HepG2 (cell line): ENCODE measurements around the gene ZMYND12. TPM values are rescaled to one million over a fixed set of nuclear protein-coding genes. Genes with fewer than 3 reads are reported as not detected.

Source experiments
- CREBL2 ChIP-seq: sonication (generic); formaldehyde crosslinking; IDR thresholded peaks from 2 replicates; pipeline ENCODE4 v1.8.1; 2023; ENCODE audit warnings: missing genetic modification reagents, mild to moderate bottlenecking, borderline replicate concordance
- E2F1 ChIP-seq: sonication (generic); formaldehyde crosslinking; IDR thresholded peaks from 2 replicates; pipeline ENCODE4 v1.5.0; 2020; ENCODE audit warnings: missing genetic modification reagents
- EEA1 ChIP-seq: sonication (generic); formaldehyde crosslinking; IDR thresholded peaks from 2 replicates; pipeline ENCODE4 v1.5.1; 2020; ENCODE audit warnings: mild to moderate bottlenecking, missing genetic modification reagents, borderline replicate concordance
- ETV5 ChIP-seq: IDR thresholded peaks from 2 replicates; pipeline ENCODE4 v1.6.1; 2018; ENCODE audit warnings: missing biosample characterization, missing genetic modification reagents, inconsistent platforms, borderline replicate concordance
- FOXA3 ChIP-seq: IDR thresholded peaks from 2 replicates; pipeline ENCODE4 v1.6.1; 2016; ENCODE audit warnings: missing genetic modification reagents, missing compliant biosample characterization
- GABPB1 ChIP-seq: IDR thresholded peaks from 2 replicates; pipeline ENCODE4 v1.6.1; 2016; ENCODE audit warnings: mild to moderate bottlenecking, missing genetic modification reagents, moderate library complexity, missing compliant biosample characterization
- GTF3A ChIP-seq: sonication (generic); formaldehyde crosslinking; conservative IDR thresholded peaks from 2 replicates; pipeline ENCODE4 v1.4.0; 2020; ENCODE audit warnings: mild to moderate bottlenecking, missing genetic modification reagents
- HHEX ChIP-seq: IDR thresholded peaks from 2 replicates; pipeline ENCODE4 v1.6.1; 2016; ENCODE audit warnings: control low read depth
- KLF6 ChIP-seq: IDR thresholded peaks from 2 replicates; pipeline ENCODE4 v1.8.0; 2016; ENCODE audit warnings: missing biosample characterization, missing genetic modification reagents
- MAFK ChIP-seq, 2 experiments: IDR thresholded peaks in 1 of 2; conservative IDR thresholded peaks in 1 of 2; 2 replicates each; pipeline ENCODE4 v1.6.1; 2011; ENCODE audit warnings: improper control_type of control experiment in 2 of 2, low read length in 2 of 2
- NKX3-1 ChIP-seq: sonication (generic); formaldehyde crosslinking; IDR thresholded peaks from 2 replicates; pipeline ENCODE4 v1.5.0; 2020; ENCODE audit warnings: missing genetic modification reagents
- NR2C2 ChIP-seq: sonication (generic); formaldehyde crosslinking; IDR thresholded peaks from 2 replicates; pipeline ENCODE4 v1.4.0; 2020; ENCODE audit warnings: missing genetic modification reagents, mild to moderate bottlenecking, moderate library complexity, borderline replicate concordance
- PHF5A ChIP-seq: IDR thresholded peaks from one replicate; pipeline ENCODE4 v1.6.1; 2018; ENCODE audit warnings: low read depth, missing genetic modification reagents; ENCODE audit not compliant: unreplicated experiment
- REL ChIP-seq: sonication (generic); formaldehyde crosslinking; conservative IDR thresholded peaks from 2 replicates; pipeline ENCODE4 v1.8.0; 2022; ENCODE audit warnings: mild to moderate bottlenecking, missing genetic modification reagents, moderate library complexity
- RFX1 ChIP-seq: fragments of 450-650 bp; IDR thresholded peaks from 2 replicates; pipeline ENCODE4 v1.6.1; 2017
- STAT5B ChIP-seq: sonication (generic); formaldehyde crosslinking; IDR thresholded peaks from 2 replicates; pipeline ENCODE4 v1.4.0; 2020; ENCODE audit warnings: missing genetic modification reagents
- TCF7L2 ChIP-seq: IDR thresholded peaks from 2 replicates; pipeline ENCODE4 v1.6.1; 2011; ENCODE audit warnings: mild to moderate bottlenecking, low read depth, low read length, moderate library complexity
- ZFAT ChIP-seq: sonication (generic); formaldehyde crosslinking; conservative IDR thresholded peaks from 2 replicates; pipeline ENCODE4 v1.8.1; 2023; ENCODE audit warnings: missing genetic modification reagents, inconsistent platforms
- ZFP1 ChIP-seq: IDR thresholded peaks from 2 replicates; pipeline ENCODE4 v1.6.1; 2016
- ZFP37 ChIP-seq: sonication (generic); formaldehyde crosslinking; IDR thresholded peaks from 2 replicates; pipeline ENCODE4 v1.4.0; 2020; ENCODE audit warnings: missing genetic modification reagents, borderline replicate concordance
- ZNF333 ChIP-seq: sonication (generic); formaldehyde crosslinking; IDR thresholded peaks from 2 replicates; pipeline ENCODE4 v1.4.0; 2020; ENCODE audit warnings: mild to moderate bottlenecking, missing genetic modification reagents, borderline replicate concordance
- ZNF33A ChIP-seq: sonication (generic); formaldehyde crosslinking; IDR thresholded peaks from 2 replicates; pipeline ENCODE4 v1.5.1; 2020; ENCODE audit warnings: missing genetic modification reagents, mild to moderate bottlenecking, moderate library complexity, borderline replicate concordance
- ZNF547 ChIP-seq: sonication (generic); formaldehyde crosslinking; IDR thresholded peaks from 2 replicates; pipeline ENCODE4 v1.5.1; 2020; ENCODE audit warnings: mild to moderate bottlenecking, missing genetic modification reagents
- ZNF549 ChIP-seq: sonication (generic); formaldehyde crosslinking; IDR thresholded peaks from 2 replicates; pipeline ENCODE4 v1.5.0; 2020; ENCODE audit warnings: missing genetic modification reagents
- ZNF556 ChIP-seq: sonication (generic); formaldehyde crosslinking; IDR thresholded peaks from 2 replicates; pipeline ENCODE4 v1.4.0; 2020; ENCODE audit warnings: mild to moderate bottlenecking, missing genetic modification reagents, borderline replicate concordance
- ZNF644 ChIP-seq: IDR thresholded peaks from 2 replicates; pipeline ENCODE4 v1.6.1; 2016; ENCODE audit warnings: low read depth
- ZNF768 ChIP-seq: sonication (generic); formaldehyde crosslinking; IDR thresholded peaks from 2 replicates; pipeline ENCODE4 v1.4.0; 2020; ENCODE audit warnings: missing genetic modification reagents
- ZSCAN29 ChIP-seq: sonication (generic); formaldehyde crosslinking; conservative IDR thresholded peaks from 2 replicates; pipeline ENCODE4 v1.4.0; 2020; ENCODE audit warnings: mild to moderate bottlenecking, missing genetic modification reagents
- polyA plus RNA-seq, 8 experiments: library from polyadenylated mRNA; depleted of rRNA in 3 of 8; stranded (reverse) in 7 of 8; unstranded in 1 of 8; fragments of >200 nt; fragmentation: Illumina TruSeq in 4 of 8; extraction: Trizol in 4 of 8; gene quantifications; 2 replicates each; pipeline versions ENCODE4 v1.2.1 to v1.2.3, GENCODE V29; 2011 to 2016; ENCODE audit warnings: low read depth in 4 of 8, missing spikeins in 1 of 8, mixed read lengths in 1 of 8; ENCODE audit not compliant: insufficient read depth in 1 of 8
- total RNA-seq, 5 experiments: library from RNA; depleted of rRNA; stranded (reverse); fragments of >200 nt; fragmentation: Illumina TruSeq; extraction: Trizol; gene quantifications; 2 replicates each; pipeline ENCODE4 v1.2.3, GENCODE V29; 2016; ENCODE audit warnings: low read depth in 1 of 5
- TF ChIP-seq, protein P1 (sequence below): sonication (generic); formaldehyde crosslinking; IDR thresholded peaks from 2 replicates; pipeline ENCODE4 v1.4.0; 2020; ENCODE audit warnings: mild to moderate bottlenecking, missing genetic modification reagents

ZMYND12 gene
- total and polyA plus RNA-seq, 2 of the 13 experiments (the other 11 are each of a cell fraction or from before 2014, with no cell fraction given) = 0.13 to 0.71 TPM

- no peak for TF ChIP-seq ZSCAN29 (CRISPR knock-in tag)
- no peak for TF ChIP-seq ZFAT
- TF ChIP-seq RFX1 = no peak
- TF ChIP-seq ZFP37 (CRISPR knock-in tag) = peak; percentile 39; the same call in 1 of the 2 replicates
- peak; percentile 97 for TF ChIP-seq ZNF33A (CRISPR knock-in tag)
- TF ChIP-seq EEA1 (CRISPR knock-in tag) = peak; percentile 29; the same call in 1 of the 2 replicates
- 0 out of 2 replicates have a peak, but pooled peaks have one; percentile 17 for TF ChIP-seq KLF6 (CRISPR knock-in tag)
- TF ChIP-seq ZNF768 (CRISPR knock-in tag) = peak; percentile 74; the same call in 1 of the 2 replicates
- TF ChIP-seq ZNF549 (CRISPR knock-in tag) = no peak
- no peak for TF ChIP-seq PHF5A (CRISPR knock-in tag)
- TF ChIP-seq HHEX = no peak
- no peak for TF ChIP-seq CREBL2
- TF ChIP-seq NKX3-1 (CRISPR knock-in tag) = peak; percentile 56; the same call in 1 of the 2 replicates
- no peak for TF ChIP-seq TCF7L2
- TF ChIP-seq ZNF556 (CRISPR knock-in tag) = no peak
- TF ChIP-seq ETV5 (CRISPR knock-in tag) = no peak; the same call in 1 of the 2 replicates
- peak; percentile 76; the same call in 1 of the 2 replicates for TF ChIP-seq NR2C2 (CRISPR knock-in tag)
- TF ChIP-seq, protein P1, sequence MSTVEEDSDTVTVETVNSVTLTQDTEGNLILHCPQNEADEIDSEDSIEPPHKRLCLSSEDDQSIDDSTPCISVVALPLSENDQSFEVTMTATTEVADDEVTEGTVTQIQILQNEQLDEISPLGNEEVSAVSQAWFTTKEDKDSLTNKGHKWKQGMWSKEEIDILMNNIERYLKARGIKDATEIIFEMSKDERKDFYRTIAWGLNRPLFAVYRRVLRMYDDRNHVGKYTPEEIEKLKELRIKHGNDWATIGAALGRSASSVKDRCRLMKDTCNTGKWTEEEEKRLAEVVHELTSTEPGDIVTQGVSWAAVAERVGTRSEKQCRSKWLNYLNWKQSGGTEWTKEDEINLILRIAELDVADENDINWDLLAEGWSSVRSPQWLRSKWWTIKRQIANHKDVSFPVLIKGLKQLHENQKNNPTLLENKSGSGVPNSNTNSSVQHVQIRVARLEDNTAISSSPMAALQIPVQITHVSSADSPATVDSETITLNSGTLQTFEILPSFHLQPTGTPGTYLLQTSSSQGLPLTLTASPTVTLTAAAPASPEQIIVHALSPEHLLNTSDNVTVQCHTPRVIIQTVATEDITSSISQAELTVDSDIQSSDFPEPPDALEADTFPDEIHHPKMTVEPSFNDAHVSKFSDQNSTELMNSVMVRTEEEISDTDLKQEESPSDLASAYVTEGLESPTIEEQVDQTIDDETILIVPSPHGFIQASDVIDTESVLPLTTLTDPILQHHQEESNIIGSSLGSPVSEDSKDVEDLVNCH (CRISPR knock-in tag) = no peak; the same call in 1 of the 2 replicates
- no peak; the same call in 1 of the 2 replicates for TF ChIP-seq ZFP1 (CRISPR knock-in tag)
- 0 out of 2 replicates have a peak, but pooled peaks have one; percentile 9 for TF ChIP-seq ZNF644
- TF ChIP-seq STAT5B (CRISPR knock-in tag) = no peak
- TF ChIP-seq GABPB1 (CRISPR knock-in tag) = peak; percentile 88
- TF ChIP-seq ZNF333 (CRISPR knock-in tag) = peak; percentile 68; the same call in 1 of the 2 replicates
- TF ChIP-seq MAFK (conservative IDR thresholded peaks at IDR 0.05 in 1 of 2, IDR thresholded peaks at IDR 0.05 in 1 of 2; ENCODE audit: low read length in 2 of 2) = no peak
- TF ChIP-seq FOXA3 (CRISPR knock-in tag) = peak; percentile 13; the same call in 1 of the 2 replicates
- no peak; the same call in 1 of the 2 replicates for TF ChIP-seq REL (CRISPR knock-in tag)
- TF ChIP-seq E2F1 = no peak
- no peak; the same call in 1 of the 2 replicates for TF ChIP-seq ZNF547
- TF ChIP-seq GTF3A = no peak
Measured at GRCh38 chr1:42456010-42456753, at the start of gene ZMYND12, which contains the start of gene PPCS (continued).
